ENCODE results near the gene MBNL1.
"Not testable (repeated sequence)": the region's sequence is repeated elsewhere in the genome, so short reads cannot be mapped to it uniquely, and the experiment has no call there.

MBNL1 gene

GRCh38 chr3:152355744-152356665 lies 87.3 kb downstream of the MBNL1 start:
- no peak for DNase-seq

DNA sequence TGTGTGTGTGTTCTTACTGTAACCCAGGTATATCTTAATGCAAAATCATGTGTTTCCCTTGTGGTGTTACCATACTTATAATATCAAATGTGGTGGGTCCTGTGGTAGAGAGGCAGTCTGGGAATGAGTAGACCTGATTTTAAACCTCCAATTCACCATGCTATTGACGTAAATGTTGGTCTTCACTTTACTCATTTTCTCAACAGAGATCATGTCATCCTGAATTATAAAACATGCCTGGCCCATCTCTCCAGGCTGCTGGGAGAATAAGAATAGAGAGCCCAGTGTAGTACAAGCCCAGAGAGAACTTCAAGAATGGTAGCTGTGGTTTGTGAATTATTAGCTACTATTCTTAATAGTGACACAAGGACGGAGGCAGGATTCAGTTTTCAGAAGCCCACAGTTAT lies 88.1 kb downstream of the MBNL1 start:
- DNase-seq: no peak

DNA sequence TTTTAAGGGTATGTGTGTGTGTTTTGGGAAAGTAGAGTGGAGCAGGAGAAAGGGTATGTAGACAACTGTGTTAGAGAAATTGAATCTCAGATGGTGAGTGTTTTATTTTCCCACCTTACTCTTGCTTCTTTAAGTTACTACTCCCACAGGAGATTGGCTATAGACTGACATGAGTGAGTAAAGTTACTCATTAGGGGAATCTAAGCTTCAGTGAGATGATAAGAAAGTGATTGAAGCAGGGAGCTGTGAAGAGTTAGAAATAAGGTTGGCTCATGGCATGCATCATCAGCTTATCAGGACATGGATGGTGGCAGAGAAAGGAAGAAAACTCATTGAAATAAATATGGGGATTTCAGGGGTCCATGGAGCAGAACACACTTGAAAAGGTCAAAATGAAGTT lies 88.9 kb downstream of the MBNL1 start:
- no peak for DNase-seq

GRCh38 chr3:152359385-152360248 lies 90.9 kb downstream of the MBNL1 start:
- no peak for DNase-seq

- no peak for DNase-seq
Observed at GRCh38 chr3:152360302-152360701, 91.6 kb downstream of the MBNL1 start.

DNA sequence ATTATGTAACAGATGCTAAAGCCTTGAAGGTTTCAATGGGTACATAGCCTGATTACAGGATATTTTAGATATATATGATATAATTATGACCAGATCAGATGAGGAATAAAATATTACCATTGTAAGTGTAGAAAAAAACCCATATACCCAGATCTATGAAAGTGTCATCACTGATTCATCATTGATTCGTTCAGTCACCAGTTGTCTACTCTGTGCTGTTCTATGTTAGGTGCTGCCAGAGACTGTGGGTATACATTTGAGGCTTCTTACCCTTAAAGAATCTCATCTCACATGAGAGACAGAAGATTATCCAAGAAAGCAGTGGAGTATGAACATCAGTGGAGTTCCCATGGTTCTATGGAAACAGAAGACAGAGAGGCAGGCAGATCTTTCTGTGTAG lies 92.2 kb downstream of the MBNL1 start:
- no peak for DNase-seq

DNA sequence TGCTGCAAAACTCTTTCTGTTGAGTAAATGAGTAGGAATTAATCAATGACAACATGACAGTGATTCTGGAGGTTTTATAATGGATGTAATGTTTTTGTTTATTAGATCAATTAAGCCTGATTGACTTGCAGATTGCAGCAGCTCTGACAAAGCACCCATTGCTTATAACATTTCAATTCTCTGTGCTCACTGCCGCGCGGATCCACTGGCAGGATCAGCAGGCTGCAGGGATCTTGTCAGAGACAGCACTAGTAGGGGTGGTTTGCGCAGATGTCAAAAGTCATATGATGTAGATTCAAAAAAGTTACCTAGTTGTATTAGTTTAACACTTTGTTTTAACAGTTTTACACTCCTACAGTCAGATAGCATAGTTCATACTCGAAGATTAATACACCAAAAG lies 93.4 kb downstream of the MBNL1 start:
- DNase-seq: no peak

- no peak for DNase-seq
Observed at GRCh38 chr3:152364237-152364636, 95.5 kb downstream of the MBNL1 start.

GRCh38 chr3:152365126-152365525 lies 96.4 kb downstream of the MBNL1 start:
- no peak for DNase-seq

GRCh38 chr3:152365766-152366593 lies 97.3 kb downstream of the MBNL1 start:
- no peak for DNase-seq

DNA sequence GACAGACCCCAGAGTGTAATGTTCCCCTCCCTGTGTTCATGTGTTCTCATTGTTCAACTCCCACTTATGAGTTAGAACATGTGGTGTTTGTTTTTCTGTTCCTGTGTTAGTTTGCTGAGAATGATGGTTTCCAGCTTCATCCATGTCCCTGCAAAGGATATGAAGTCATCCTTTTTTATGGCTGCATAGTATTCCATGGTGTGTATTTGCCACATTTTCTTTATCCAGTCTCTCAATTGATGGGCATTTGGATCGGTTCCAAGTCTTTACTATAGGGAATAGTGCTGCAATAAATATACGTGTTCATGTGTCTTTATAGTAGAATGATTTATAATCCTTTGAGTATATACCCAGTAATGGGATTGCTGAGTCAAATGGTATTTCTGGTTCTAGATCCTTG lies 98.5 kb downstream of the MBNL1 start:
- not testable (repeated sequence) for DNase-seq

DNA sequence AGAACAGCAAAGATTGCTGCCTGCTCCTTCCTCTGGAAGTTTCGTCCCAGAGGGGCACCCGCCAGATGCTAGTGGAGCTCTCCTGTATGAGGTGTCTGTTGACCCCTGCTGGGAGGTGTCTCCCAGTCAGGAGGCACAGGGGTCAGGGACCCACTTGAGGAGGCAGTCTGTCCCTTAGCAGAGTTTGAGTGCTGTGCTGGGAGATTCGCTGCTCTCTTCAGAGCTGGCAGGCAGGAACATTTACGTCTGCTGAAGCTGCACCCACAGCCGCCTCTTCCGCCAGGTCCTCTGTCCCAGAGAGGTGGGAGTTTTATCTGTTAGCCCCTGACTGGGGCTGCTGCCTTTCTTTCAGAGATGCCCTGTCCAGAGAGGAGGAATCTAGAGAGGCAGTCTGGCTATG lies 103.9 kb downstream of the MBNL1 start:
- not testable (repeated sequence) for DNase-seq

DNA sequence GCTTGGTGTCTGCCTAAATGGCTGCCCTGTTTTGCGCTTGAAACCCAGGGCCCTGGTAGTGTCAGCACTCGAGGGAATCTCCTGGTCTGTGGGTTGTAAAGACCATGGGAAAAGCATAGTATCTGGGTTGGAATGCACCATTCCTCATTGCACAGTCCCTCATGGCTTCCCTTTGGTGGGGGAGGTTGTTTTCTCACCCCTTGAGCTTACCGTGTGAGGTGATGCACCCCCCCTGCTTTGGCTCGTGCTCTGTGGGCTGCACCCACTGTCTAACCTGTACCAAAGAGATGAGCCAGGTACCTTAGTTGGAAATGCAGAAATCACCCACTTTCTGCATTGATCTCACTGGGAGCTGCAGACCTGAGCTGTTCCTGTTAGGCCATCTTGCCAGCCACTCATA lies 104.7 kb downstream of the MBNL1 start:
- DNase-seq: no peak

- no peak for DNase-seq
Observed at GRCh38 chr3:152374262-152374990, 105.7 kb downstream of the MBNL1 start.

GRCh38 chr3:152375546-152375945 lies 106.8 kb downstream of the MBNL1 start:
- no peak for DNase-seq

- DNase-seq: peak; percentile 32
Observed at GRCh38 chr3:152376351-152377183, 107.8 kb downstream of the MBNL1 start.

DNA sequence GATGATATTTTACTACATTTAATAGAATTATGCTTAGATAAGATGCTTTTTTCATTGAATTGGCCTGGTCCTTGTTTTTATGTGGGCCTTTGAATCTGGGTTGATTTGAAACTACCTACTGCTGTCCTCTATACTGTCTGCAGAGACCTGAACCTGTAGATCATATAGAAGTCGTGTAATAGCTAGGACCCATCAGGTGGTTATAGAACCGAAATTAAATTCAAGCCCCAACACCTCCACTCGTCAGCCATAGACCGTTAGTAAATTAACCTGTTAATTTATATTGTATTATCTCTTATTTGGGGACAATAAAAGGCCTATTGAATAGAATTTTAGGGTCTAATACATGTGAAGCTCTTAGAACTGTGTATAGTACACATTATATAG lies 108.4 kb downstream of the MBNL1 start:
- DNase-seq: no peak

- no peak for DNase-seq
Observed at GRCh38 chr3:152379415-152380042, 110.8 kb downstream of the MBNL1 start.

DNA sequence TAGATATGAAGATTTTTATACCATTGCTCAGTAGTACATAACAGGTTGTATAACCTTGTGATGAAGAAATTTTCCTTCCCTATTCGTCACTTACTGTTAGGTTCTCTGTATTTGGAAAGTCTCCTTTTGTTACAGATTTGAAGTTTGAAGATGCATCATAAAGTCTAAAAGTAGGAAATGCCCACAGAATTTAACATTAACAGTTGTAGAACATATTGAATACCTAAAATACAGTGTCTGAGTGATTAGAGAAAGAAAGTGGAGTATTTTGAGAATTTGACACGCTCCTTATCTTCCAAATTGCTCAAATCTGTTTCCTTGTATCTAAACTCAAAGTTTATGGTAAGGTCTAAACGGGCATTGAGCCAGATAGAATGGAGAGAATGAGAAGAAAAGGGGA lies 111.3 kb downstream of the MBNL1 start:
- no peak for DNase-seq

DNA sequence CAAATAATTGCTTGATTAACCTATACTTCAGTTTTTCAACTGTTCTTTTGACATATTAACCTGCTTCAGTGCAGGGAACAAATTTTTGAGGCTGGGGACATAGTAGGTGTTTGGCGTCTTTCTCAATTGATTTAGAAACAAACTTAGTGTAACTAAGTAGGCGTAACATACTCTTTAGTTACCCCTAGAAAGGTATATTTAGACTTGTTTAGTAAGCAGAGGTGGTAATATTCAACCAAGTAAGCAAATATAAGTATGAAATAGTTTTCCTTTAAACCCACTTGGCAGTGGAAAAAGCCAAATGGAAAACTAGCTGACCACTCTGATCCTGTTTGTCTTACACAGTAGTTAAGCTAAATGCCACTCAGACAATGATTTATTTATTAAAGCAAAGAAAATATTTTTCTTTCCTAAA lies 113.2 kb downstream of the MBNL1 start:
- no peak for DNase-seq

Data from femur (tissue), 1 donor.